Activated CD4-positive, alpha-beta T cell treated with anti-CD3 and anti-CD28 coated beads, Interleukin-2, amount 50 U/mL, for 16 hours (primary cell): ENCODE results near the gene RGL3.
"Not testable (repeated sequence)": the region's sequence is repeated elsewhere in the genome, so short reads cannot be mapped to it uniquely, and the experiment has no call there.

Experiments
- DNase-seq: peaks from one replicate; pipeline ENCODE4 v3.0.0-alpha.2; 2020

Gene RGL3

GRCh38 chr19:11379269-11379845 is 39.8 kb downstream of the RGL3 start:
- DNase-seq = not testable (repeated sequence)

- DNase-seq = no peak
Observed at GRCh38 chr19:11378319-11379189, 40.6 kb downstream of the RGL3 start.

- no peak for DNase-seq
Observed at GRCh38 chr19:11377756-11378155, 41.4 kb downstream of the RGL3 start.

- peak; percentile 60 for DNase-seq
Observed at GRCh38 chr19:11377237-11377636, 41.9 kb downstream of the RGL3 start.

GRCh38 chr19:11375143-11375948 is 43.8 kb downstream of the RGL3 start:
- peak; percentile 85 for DNase-seq

GRCh38 chr19:11374433-11375142 is 44.5 kb downstream of the RGL3 start, which contains the start of gene SWSAP1:
TSS of gene SWSAP1 (plus strand) at chr19:11374666. CDS start at chr19:11374681, 15 bp downstream.
- peak; percentile 99 for DNase-seq

GRCh38 chr19:11373885-11374432 is 45.2 kb downstream of the RGL3 start:
- DNase-seq = no peak

GRCh38 chr19:11373166-11373884 is 45.8 kb downstream of the RGL3 start:
- DNase-seq = no peak

- DNase-seq = no peak
Observed at GRCh38 chr19:11370744-11371143, 48.4 kb downstream of the RGL3 start.

GRCh38 chr19:11367528-11367927 is 51.6 kb downstream of the RGL3 start:
- DNase-seq = no peak

- DNase-seq = no peak
Observed at GRCh38 chr19:11365557-11366117, 53.5 kb downstream of the RGL3 start.

- DNase-seq = no peak
Observed at GRCh38 chr19:11364935-11365334, 54.2 kb downstream of the RGL3 start.

GRCh38 chr19:11364296-11364904 is 54.7 kb downstream of the RGL3 start:
- no peak for DNase-seq

GRCh38 chr19:11363881-11364280 is 55.2 kb downstream of the RGL3 start:
- DNase-seq = no peak

GRCh38 chr19:11361771-11362731 is 57.1 kb downstream of the RGL3 start:
- DNase-seq = no peak

- DNase-seq = no peak
Observed at GRCh38 chr19:11361037-11361770, 57.9 kb downstream of the RGL3 start.

- DNase-seq = no peak
Observed at GRCh38 chr19:11359421-11359820, 59.7 kb downstream of the RGL3 start.

- DNase-seq = no peak
Observed at GRCh38 chr19:11356676-11357550, 62.2 kb downstream of the RGL3 start.
